Fibroblast of skin of left quadriceps (primary cell): ENCODE results near the gene DAAM2.

Experiments used
- DNase-seq, 2 experiments: peaks; one replicate each; pipeline ENCODE4 v3.0.0-alpha.2; 2013; ENCODE audit warnings: low read depth in 2 of 2

Gene DAAM2

GRCh38 chr6:39929733-39930461 is 137.7 kb downstream of the DAAM2 start:
- DNase-seq: no peak

DNA sequence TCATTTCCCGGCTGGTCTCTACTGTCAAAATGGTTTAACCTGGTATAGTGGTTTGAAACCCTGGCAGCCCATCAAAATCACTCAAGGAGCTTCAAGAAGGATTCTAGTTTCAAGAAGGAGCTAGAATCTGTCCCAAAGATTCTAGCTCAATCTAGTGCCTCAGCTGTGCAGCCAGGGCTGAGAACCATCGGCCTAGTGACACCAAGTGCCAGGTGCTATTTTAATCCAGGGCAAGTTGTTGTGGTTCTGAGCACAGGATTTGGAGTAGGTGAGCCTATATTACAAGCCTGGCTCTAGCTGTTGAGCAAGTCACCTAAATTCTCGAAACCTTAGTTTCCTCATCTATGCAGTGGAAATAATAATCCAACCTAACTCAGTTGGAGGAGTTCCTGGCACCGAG is 138.4 kb downstream of the DAAM2 start:
- DNase-seq: no peak

DNA sequence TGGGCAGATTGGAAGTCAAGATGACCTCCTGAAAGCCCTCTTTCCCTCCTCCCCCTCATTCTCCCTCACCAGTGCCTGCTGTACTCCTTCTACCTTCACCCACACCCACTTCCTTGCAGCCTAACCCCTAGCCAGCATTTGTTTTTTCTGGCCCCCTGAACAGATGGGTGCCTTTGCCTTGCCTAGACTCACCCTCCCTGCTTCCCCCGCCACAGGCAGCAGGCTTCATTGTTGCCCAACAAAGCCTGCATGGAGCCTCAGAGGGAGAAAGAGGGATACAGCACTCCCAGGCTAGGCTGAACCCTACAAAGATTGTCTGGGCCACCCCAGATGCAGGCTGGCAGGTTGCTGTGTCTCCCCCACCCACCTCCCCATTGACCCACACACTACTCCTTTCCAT is 139.4 kb downstream of the DAAM2 start:
- no peak for DNase-seq

GRCh38 chr6:39932386-39932910 is 140.3 kb downstream of the DAAM2 start:
- no peak for DNase-seq

- no peak for DNase-seq
These were observed 141.5 kb downstream of the DAAM2 start for GRCh38 chr6:39933669-39934130.

DNA sequence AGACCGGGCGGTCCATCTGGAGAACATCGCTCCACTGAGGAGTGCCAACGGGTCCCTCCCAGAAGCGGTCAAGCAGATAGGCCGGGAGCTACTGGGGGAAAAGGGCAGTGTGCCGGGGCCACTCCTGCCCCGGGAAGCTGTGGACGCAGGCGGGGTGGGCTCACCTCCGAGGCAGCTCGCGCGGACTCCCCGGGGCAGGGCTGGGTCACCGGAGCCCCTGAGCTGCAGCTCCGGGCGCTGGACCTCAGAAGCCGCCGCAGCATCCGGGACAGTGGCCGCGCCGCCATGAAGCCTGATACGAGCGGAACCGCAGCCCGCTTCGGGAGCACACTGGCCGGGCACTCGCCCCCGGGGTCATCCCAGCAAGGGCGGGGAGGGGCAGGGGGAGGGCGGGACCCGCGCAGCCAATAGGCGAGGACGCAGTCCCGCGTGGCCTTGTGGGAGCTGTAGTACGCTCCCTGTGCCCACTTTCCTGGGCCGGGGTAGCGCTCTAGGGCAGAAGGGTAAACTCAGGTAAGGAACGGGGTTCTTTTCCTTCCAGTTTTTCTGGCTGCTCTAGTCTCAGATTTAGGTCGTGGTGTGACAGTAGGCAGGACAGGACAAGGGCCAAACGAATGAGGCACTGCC is 142.1 kb downstream of the DAAM2 start, which contains the start of gene MOCS1:
MOCS1 (minus strand) TSS at position 332 of the 627 bp plus-strand sequence; CDS start at position 287, 45 bp downstream.
- no peak for DNase-seq

GRCh38 chr6:39935241-39935640 is 143.1 kb downstream of the DAAM2 start:
- DNase-seq: no peak

DNA sequence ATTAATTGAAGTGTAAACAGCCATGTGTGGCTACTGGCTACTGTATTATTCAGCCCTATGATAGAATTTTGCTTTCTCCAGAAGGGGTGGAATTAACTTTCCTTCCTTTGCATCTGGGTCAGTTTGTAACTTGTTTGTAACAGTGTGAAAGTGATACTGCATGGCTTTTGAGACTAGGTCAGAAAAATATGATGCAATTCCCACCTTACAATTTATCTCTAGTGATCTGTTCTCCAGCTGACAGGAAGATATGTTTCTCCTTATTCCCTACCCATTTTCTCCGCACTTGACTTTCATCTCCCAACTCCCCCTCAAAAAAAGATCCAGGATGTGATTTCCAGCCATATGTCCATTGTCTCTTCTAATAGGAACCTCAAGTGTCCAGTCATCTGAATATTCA is 144.7 kb downstream of the DAAM2 start:
- DNase-seq: no peak

- no peak for DNase-seq
These were observed 145.6 kb downstream of the DAAM2 start for GRCh38 chr6:39937686-39938333.

- DNase-seq: no peak
These were observed 146.8 kb downstream of the DAAM2 start for GRCh38 chr6:39938773-39939654.

DNA sequence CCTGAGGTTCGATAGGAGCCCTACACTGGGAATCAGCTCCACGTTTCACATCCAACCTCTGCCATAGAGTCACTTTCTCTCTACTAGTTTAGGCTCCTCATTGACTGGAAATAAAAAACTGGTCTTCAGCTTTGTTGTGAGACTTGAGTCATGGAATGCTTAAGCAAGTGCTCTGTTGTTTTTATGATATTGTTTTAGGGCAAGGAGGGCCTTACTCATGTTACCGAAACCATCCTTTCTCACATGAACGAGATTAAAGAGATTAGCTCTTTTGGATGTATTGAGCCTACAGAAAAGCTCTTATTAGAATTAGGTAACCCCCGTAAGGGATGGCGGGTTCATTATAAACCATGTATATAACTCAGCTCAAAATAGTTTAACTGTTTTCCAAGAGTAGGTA is 149.0 kb downstream of the DAAM2 start:
- no peak for DNase-seq

- no peak for DNase-seq
These were observed 149.6 kb downstream of the DAAM2 start for GRCh38 chr6:39941820-39942219.

- DNase-seq: no peak
These were observed 150.9 kb downstream of the DAAM2 start for GRCh38 chr6:39942903-39943580.

DNA sequence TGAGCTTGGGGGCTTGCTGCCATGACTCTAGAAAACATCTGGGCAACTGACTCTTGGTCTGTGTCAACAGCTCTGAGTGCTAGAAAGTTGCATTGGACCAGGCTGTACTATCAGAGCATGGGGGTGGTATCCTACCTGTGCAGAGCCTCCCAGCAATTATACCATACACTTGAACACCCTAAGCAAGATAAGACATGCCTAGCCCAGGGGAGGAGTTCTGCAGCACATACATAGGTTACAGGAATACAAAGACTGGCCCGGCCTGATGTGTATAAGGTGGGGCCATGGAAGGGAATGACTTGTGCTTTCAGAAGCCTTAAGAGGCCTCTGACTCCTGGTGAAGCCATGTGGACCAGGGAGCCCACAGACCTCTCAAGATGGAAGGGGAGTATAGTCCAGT is 153.4 kb downstream of the DAAM2 start:
- DNase-seq: no peak

- DNase-seq: no peak
These were observed 155.5 kb downstream of the DAAM2 start for GRCh38 chr6:39947611-39948068.

DNA sequence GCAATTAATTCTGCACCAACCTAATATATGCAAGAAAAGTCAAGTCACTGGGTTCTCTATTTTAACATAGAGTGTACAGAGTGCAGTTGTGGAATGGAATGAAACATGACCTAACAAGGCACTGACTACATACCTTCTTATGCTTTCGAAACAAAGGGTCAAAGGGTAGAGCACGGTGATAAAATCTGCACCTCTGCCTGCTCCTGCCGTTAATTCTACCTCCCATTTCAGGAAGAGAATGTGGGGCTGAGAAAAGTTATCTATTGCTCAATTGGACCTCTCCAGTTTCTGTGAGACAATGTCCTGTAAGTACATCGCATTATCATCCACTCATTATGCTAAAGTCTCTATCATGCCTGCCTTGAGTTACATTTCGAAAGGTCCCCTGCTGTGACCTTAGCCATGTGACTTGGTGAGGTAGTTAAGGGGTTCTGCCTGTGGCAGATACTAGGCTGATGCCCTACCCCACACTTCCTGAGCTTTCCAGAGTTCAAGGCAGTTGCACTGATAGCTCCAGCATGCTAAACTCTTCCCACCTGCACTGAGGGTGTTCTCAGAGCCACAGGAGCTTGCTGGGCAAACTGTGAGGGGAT is 156.1 kb downstream of the DAAM2 start:
- no peak for DNase-seq

- no peak for DNase-seq
These were observed 158.0 kb downstream of the DAAM2 start for GRCh38 chr6:39950125-39950720.

DNA sequence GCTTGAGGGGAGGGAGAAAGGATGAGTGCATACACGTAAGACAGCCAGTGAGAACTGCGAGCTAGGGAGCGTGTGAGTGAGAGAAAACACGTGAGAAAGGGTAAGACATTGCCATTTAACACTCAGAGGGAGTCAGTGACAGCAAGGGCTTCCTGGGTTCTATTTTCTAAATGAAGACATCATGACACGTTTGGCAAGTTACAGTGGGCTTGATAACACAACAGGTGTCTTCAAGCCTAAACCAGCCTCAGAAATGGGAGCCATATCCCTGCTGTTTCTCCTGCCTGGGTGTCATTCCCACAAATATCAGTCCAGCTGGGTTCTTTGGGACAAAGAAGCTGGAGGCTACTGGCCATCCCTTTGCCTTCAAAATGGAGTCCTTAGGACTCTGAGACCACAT is 159.0 kb downstream of the DAAM2 start:
- no peak for DNase-seq

DNA sequence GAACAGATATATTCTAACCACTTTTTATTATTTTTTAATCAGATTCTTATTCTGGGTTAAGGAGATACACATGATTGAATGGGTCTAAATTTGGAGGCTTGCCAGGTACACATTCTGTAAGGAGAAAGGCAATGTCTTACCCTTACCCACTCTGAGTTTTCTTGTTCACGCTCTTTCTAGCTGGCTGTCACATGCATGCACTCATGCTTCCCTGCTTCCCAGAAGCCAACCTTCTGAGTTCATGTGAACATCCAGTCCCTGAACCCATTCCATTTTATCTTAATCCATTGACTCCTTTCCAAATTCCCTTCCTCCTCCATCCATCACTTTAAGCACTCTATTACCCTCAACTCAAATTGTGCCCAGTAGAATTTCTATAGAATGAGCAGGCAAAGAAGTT is 159.5 kb downstream of the DAAM2 start:
- DNase-seq: no peak

DNA sequence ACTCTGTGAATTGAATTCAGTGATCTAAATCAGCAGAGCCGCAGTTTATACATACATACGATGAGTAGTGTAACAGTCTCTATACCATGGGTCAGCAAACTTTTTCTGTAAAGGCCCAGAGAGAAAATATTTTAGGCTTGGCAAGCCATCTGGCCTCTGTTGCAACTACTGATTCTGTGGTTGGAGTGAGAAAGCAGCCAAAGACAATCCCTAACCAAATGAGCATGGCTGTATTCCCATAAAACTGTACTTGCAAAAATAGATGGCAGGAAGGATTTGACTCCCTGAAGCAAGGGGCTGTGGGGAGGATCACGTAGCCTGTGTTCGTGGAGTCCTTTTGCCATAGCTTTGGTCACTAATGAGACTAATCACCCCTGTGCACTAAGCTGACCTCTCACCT is 160.0 kb downstream of the DAAM2 start:
- DNase-seq: no peak
